Mammary epithelial cell (primary cell): ENCODE results near the gene MROH2A.
"Not testable (repeated sequence)": the region's sequence is repeated elsewhere in the genome, so short reads cannot be mapped to it uniquely, and the experiment has no call there.

Experiments
- EZH2 ChIP-seq: IDR thresholded peaks from 2 replicates; pipeline ENCODE4 v1.6.1; 2012; ENCODE audit warnings: low read length, inconsistent platforms, borderline replicate concordance
- TF ChIP-seq, protein P1 (sequence below), 2 donors: IDR thresholded peaks in 1 of 2; conservative IDR thresholded peaks in 1 of 2; 2 replicates each; pipeline ENCODE4 v1.5.1; 2011 to 2012; ENCODE audit warnings: inconsistent platforms in 2 of 2, low read length in 2 of 2, mild to moderate bottlenecking in 2 of 2, control low read depth in 1 of 2, low read depth in 1 of 2; ENCODE audit not compliant: insufficient read depth in 1 of 2; ENCODE audit errors: extremely low read depth in 1 of 2

DNA sequence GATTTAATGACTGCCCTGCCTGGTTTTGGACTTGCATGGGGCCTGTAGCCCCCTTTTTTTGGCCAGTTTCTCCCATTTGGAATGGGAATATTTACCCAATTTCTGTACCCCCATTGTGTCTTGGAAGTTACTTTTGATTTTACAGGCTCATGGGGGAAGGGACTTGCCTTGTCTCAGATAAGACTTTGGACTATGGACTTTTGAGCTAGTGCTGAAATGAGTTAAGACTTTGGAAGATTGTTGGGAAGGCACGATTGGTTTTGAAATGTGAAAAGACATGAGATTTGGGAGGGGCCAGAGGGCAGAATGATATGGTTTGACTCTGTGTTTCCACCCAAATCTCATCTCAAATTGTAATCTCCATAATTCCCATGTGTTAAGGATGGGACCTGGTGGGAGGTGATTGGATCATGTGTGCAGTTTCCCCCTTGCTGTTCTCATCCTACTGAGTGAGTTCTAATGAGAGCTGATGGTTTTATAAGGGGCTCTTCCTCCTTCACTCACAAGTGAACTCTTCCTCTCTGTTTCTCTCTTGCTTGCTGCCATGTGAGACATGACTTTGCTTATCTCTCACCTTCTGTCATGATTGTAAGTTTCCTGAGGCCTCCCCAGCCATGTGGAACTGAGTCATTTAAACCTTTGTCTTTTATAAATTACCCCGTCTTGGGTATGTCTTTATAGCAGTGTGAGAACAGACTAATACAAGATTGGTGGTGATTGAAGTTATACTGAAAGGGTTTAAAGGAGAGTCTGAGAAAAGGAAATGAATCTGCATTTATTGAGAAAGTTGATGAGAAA lies 26.7 kb upstream of the MROH2A start:
- TF ChIP-seq, protein P1, sequence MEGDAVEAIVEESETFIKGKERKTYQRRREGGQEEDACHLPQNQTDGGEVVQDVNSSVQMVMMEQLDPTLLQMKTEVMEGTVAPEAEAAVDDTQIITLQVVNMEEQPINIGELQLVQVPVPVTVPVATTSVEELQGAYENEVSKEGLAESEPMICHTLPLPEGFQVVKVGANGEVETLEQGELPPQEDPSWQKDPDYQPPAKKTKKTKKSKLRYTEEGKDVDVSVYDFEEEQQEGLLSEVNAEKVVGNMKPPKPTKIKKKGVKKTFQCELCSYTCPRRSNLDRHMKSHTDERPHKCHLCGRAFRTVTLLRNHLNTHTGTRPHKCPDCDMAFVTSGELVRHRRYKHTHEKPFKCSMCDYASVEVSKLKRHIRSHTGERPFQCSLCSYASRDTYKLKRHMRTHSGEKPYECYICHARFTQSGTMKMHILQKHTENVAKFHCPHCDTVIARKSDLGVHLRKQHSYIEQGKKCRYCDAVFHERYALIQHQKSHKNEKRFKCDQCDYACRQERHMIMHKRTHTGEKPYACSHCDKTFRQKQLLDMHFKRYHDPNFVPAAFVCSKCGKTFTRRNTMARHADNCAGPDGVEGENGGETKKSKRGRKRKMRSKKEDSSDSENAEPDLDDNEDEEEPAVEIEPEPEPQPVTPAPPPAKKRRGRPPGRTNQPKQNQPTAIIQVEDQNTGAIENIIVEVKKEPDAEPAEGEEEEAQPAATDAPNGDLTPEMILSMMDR (conservative IDR thresholded peaks at IDR 0.05 in 1 of 2, IDR thresholded peaks at IDR 0.05 in 1 of 2; ENCODE audit: extremely low read depth in 1 of 2, insufficient read depth in 1 of 2, low read depth in 1 of 2, low read length in 2 of 2): not testable (repeated sequence)
- TF ChIP-seq EZH2: not testable (repeated sequence)
